Mesenchymal stem cell (in vitro differentiated cells and primary cell): ENCODE data around the gene CRHR1.

Experiments used
- DNase-seq: peaks from one replicate; pipeline ENCODE4 v3.0.0-alpha.2; 2013
- H2AFZ ChIP-seq: one replicate; pipeline ENCODE4 v1.6.1; 2013; ENCODE audit warnings: low read depth, mild to moderate bottlenecking, control low read depth, inconsistent platforms, low read length, moderate library complexity
- H2AK5ac ChIP-seq: 2 replicates; pipeline ENCODE4 v1.6.1; 2013; ENCODE audit warnings: low read length, moderate library complexity, mild to moderate bottlenecking, inconsistent platforms; ENCODE audit not compliant: severe bottlenecking
- H2BK120ac ChIP-seq: one replicate; pipeline ENCODE4 v1.6.1; 2013; ENCODE audit warnings: low read depth, mild to moderate bottlenecking, inconsistent platforms, low read length, moderate library complexity
- H2BK12ac ChIP-seq, 2 experiments: one replicate each; pipeline ENCODE4 v1.6.1; 2013; ENCODE audit warnings: inconsistent platforms in 2 of 2, low read length in 2 of 2, mild to moderate bottlenecking in 2 of 2, moderate library complexity in 2 of 2, control low read depth in 1 of 2
- H2BK15ac ChIP-seq: one replicate; pipeline ENCODE4 v1.6.1; 2013; ENCODE audit warnings: mild to moderate bottlenecking, low read depth, inconsistent platforms; ENCODE audit not compliant: poor library complexity, severe bottlenecking
- H2BK5ac ChIP-seq: 2 replicates; pipeline ENCODE4 v1.6.1; 2013; ENCODE audit warnings: low read depth, mild to moderate bottlenecking, low read length, control low read depth, inconsistent platforms; ENCODE audit not compliant: poor library complexity, severe bottlenecking
- H3K14ac ChIP-seq, 2 experiments: one replicate each; pipeline ENCODE4 v1.6.1; 2013; ENCODE audit warnings: inconsistent platforms in 2 of 2, low read length in 2 of 2, control low read depth in 1 of 2, mild to moderate bottlenecking in 1 of 2, moderate library complexity in 1 of 2
- H3K18ac ChIP-seq, 2 experiments: one replicate each; pipeline ENCODE4 v1.6.1; 2013; ENCODE audit warnings: inconsistent platforms in 2 of 2, low read length in 2 of 2, control low read depth in 1 of 2, low read depth in 1 of 2, mild to moderate bottlenecking in 1 of 2
- H3K23ac ChIP-seq, 2 experiments: one replicate each; pipeline ENCODE4 v1.6.1; 2013; ENCODE audit warnings: inconsistent platforms in 2 of 2, low read length in 2 of 2, mild to moderate bottlenecking in 2 of 2, moderate library complexity in 2 of 2, control low read depth in 1 of 2
- H3K27ac ChIP-seq: 2 replicates; pipeline ENCODE4 v1.5.1; 2013; ENCODE audit warnings: mild to moderate bottlenecking, moderate library complexity, low read length, control low read depth, inconsistent platforms; ENCODE audit not compliant: poor library complexity, severe bottlenecking
- H3K27me3 ChIP-seq, 2 experiments: 2 replicates each; pipeline versions ENCODE4 v1.6.1 to v1.7.0; 2013; ENCODE audit warnings: low read length in 2 of 2, mild to moderate bottlenecking in 2 of 2, moderate library complexity in 2 of 2, control low read depth in 1 of 2, inconsistent platforms in 1 of 2; ENCODE audit not compliant: control insufficient read depth in 1 of 2, insufficient read depth in 1 of 2
- H3K36me3 ChIP-seq, 2 experiments: 2 replicates each; pipeline versions ENCODE4 v1.6.1 to v1.7.0; 2013; ENCODE audit warnings: low read length in 2 of 2, control low read depth in 1 of 2, inconsistent platforms in 1 of 2, low read depth in 1 of 2, mild to moderate bottlenecking in 1 of 2; ENCODE audit not compliant: insufficient read depth in 2 of 2, control insufficient read depth in 1 of 2
- H3K4ac ChIP-seq, 2 experiments: one replicate each; pipeline ENCODE4 v1.6.1; 2013; ENCODE audit warnings: inconsistent platforms in 2 of 2, low read length in 2 of 2, mild to moderate bottlenecking in 2 of 2, moderate library complexity in 2 of 2, control low read depth in 1 of 2, low read depth in 1 of 2
- H3K4me1 ChIP-seq: 2 replicates; pipeline ENCODE4 v1.6.1; 2013; ENCODE audit warnings: low read depth, low read length, control low read depth; ENCODE audit not compliant: control insufficient read depth, insufficient read depth
- H3K4me2 ChIP-seq: 2 replicates; pipeline ENCODE4 v1.6.1; 2013; ENCODE audit warnings: low read length, mild to moderate bottlenecking, inconsistent platforms; ENCODE audit not compliant: poor library complexity, severe bottlenecking
- H3K4me3 ChIP-seq, 2 experiments: 2 replicates each; pipeline versions ENCODE4 v1.5.1 to v1.7.0; 2013; ENCODE audit warnings: low read length in 2 of 2, mild to moderate bottlenecking in 2 of 2, control low read depth in 1 of 2, low read depth in 1 of 2; ENCODE audit not compliant: insufficient read depth in 1 of 2
- H3K79me1 ChIP-seq: replicated peaks from 2 replicates; pipeline ENCODE4 v1.6.1; 2013; ENCODE audit warnings: mild to moderate bottlenecking, control low read depth, low read length, inconsistent platforms; ENCODE audit not compliant: poor library complexity, severe bottlenecking
- H3K9ac ChIP-seq: 2 replicates; pipeline ENCODE4 v1.7.0; 2013; ENCODE audit warnings: mild to moderate bottlenecking, low read length, moderate library complexity
- H3K9me3 ChIP-seq: 2 replicates; pipeline ENCODE4 v1.7.0; 2013; ENCODE audit warnings: mild to moderate bottlenecking, low read length; ENCODE audit not compliant: control insufficient read depth
- H4K8ac ChIP-seq: one replicate; pipeline ENCODE4 v1.6.1; 2013; ENCODE audit warnings: inconsistent platforms, mild to moderate bottlenecking, low read length, moderate library complexity
- H4K91ac ChIP-seq: one replicate; pipeline ENCODE4 v1.6.1; 2013; ENCODE audit warnings: mild to moderate bottlenecking, low read length, inconsistent platforms
- WGBS: methylation state at CpG from one replicate; pipeline ENCODE4 v1.1.7; 2013; ENCODE audit warnings: mixed read lengths; 5-methylcytosine and 5-hydroxymethylcytosine counted together

Gene CRHR1

GRCh38 chr17:45745601-45746494 is 38.3 kb upstream of the CRHR1 start:
- peaks cover 42 to 82% of the 10 kb centered on the region in 2 experiments for H3K27me3 ChIP-seq
- no peak overlapping the region for H3K4me3 ChIP-seq
- no peak overlapping the region for H2AK5ac ChIP-seq
- no peak overlapping the region for H3K27ac ChIP-seq
- H4K8ac ChIP-seq, result no peak overlapping the region
- no peaks in the 10 kb centered on the region for H3K79me1 ChIP-seq
- no peak overlapping the region for H2BK12ac ChIP-seq
- H2BK120ac ChIP-seq, result no peak overlapping the region
- no peak for DNase-seq
- H2BK15ac ChIP-seq, result no peak overlapping the region
- H3K23ac ChIP-seq, result no peak overlapping the region
- H3K4me1 ChIP-seq, result no peaks in the 10 kb centered on the region
- no peak overlapping the region for H3K14ac ChIP-seq
- H3K9me3 ChIP-seq, result no peaks in the 10 kb centered on the region
- H3K18ac ChIP-seq, result no peak overlapping the region
- no peak overlapping the region for H3K4ac ChIP-seq
- H4K91ac ChIP-seq, result no peak overlapping the region
- 66% methylated on average over 11 of the region's 11 CpGs for WGBS
- H3K9ac ChIP-seq, result no peak overlapping the region
- no peaks in the 10 kb centered on the region for H3K36me3 ChIP-seq
- H2AFZ ChIP-seq, result no peak overlapping the region
- H3K4me2 ChIP-seq, result no peak overlapping the region
- H2BK5ac ChIP-seq, result no peak overlapping the region

GRCh38 chr17:45747911-45748310 is 36.2 kb upstream of the CRHR1 start:
- WGBS, result 60% methylated on average over 6 of the region's 6 CpGs

GRCh38 chr17:45748731-45749310 is 35.3 kb upstream of the CRHR1 start:
- no peak overlapping the region for H2BK15ac ChIP-seq

More at GRCh38 chr17:45747911-45748310, 36.2 kb upstream of the CRHR1 start:
- Histone ChIP-seq H2BK15ac (no peak overlapping the region), H2BK5ac (no peak overlapping the region), H3K79me1 (no peaks in the 10 kb centered on the region), H3K4me1 (no peaks in the 10 kb centered on the region), H3K23ac (no peak overlapping the region), H3K4ac (no peak overlapping the region), H2AFZ (no peak overlapping the region), H3K27me3 (peaks cover 53 to 85% of the 10 kb centered on the region in 2 experiments), H3K4me3 (no peak overlapping the region), H4K91ac (no peak overlapping the region), H4K8ac (no peak overlapping the region), H3K4me2 (no peak overlapping the region), H3K36me3 (no peaks in the 10 kb centered on the region), H2BK12ac (no peak overlapping the region), H3K18ac (no peak overlapping the region), H3K9ac (no peak overlapping the region), H3K14ac (no peak overlapping the region), H2AK5ac (no peak overlapping the region), H3K27ac (no peak overlapping the region), H2BK120ac (no peak overlapping the region), H3K9me3 (no peaks in the 10 kb centered on the region)
- DNase-seq, result no peak

GRCh38 chr17:45749831-45750335 is 34.2 kb upstream of the CRHR1 start:
- 46% methylated on average over 4 of the region's 4 CpGs for WGBS
- H2BK120ac ChIP-seq, result no peak overlapping the region

More at GRCh38 chr17:45748731-45749310, 35.3 kb upstream of the CRHR1 start:
- no peak overlapping the region for H4K8ac ChIP-seq
- H3K27ac ChIP-seq, result no peak overlapping the region
- no peaks in the 10 kb centered on the region for H3K79me1 ChIP-seq
- no peak overlapping the region for H3K14ac ChIP-seq
- H3K27me3 ChIP-seq, result peaks cover 51 to 84% of the 10 kb centered on the region in 2 experiments
- WGBS, result 68% methylated on average over 10 of the region's 11 CpGs
- H3K23ac ChIP-seq, result no peak overlapping the region
- H2BK120ac ChIP-seq, result no peak overlapping the region
- H2BK12ac ChIP-seq, result no peak overlapping the region
- H3K4me3 ChIP-seq, result no peak overlapping the region
- no peak overlapping the region for H2AK5ac ChIP-seq
- no peaks in the 10 kb centered on the region for H3K9me3 ChIP-seq
- H3K9ac ChIP-seq, result no peak overlapping the region
- no peak overlapping the region for H3K4ac ChIP-seq
- no peaks in the 10 kb centered on the region for H3K4me1 ChIP-seq
- DNase-seq, result no peak
- no peak overlapping the region for H3K18ac ChIP-seq
- H3K36me3 ChIP-seq, result no peaks in the 10 kb centered on the region
- no peak overlapping the region for H4K91ac ChIP-seq
- H3K4me2 ChIP-seq, result no peak overlapping the region
- H2BK5ac ChIP-seq, result no peak overlapping the region
- H2AFZ ChIP-seq, result no peak overlapping the region

More at GRCh38 chr17:45749831-45750335, 34.2 kb upstream of the CRHR1 start:
- Histone ChIP-seq H3K4me2 (no peak overlapping the region), H3K14ac (no peak overlapping the region), H2BK15ac (no peak overlapping the region), H3K4me1 (no peaks in the 10 kb centered on the region), H3K23ac (no peak overlapping the region), H3K18ac (no peak overlapping the region), H2AK5ac (no peak overlapping the region), H4K8ac (no peak overlapping the region), H2BK5ac (no peak overlapping the region), H4K91ac (no peak overlapping the region), H3K27me3 (peaks cover 55 to 88% of the 10 kb centered on the region in 2 experiments), H3K79me1 (no peaks in the 10 kb centered on the region), H3K36me3 (no peaks in the 10 kb centered on the region), H3K4ac (no peak overlapping the region), H2AFZ (no peak overlapping the region), H3K9ac (no peak overlapping the region), H3K9me3 (no peaks in the 10 kb centered on the region), H3K4me3 (no peak overlapping the region), H2BK12ac (no peak overlapping the region), H3K27ac (no peak overlapping the region)
- no peak for DNase-seq
